ENCODE data around the gene ERVK3-1.
A peak's percentile ranks its signal among the peaks of the same experiment; 100 is the strongest.
"Not testable (repeated sequence)": the region's sequence is repeated elsewhere in the genome, so short reads cannot be mapped to it uniquely, and the experiment has no call there.

The ERVK3-1 gene

GRCh38 chr19:58305065-58305931 lies at the start of gene ERVK3-1:
Gene ERVK3-1 (plus strand): TSS chr19:58305377. CDS start chr19:58312169, 6,792 bp downstream.
- DNase-seq = peak; percentile 99

GRCh38 chr19:58258259-58258658 lies 46.9 kb upstream of the ERVK3-1 start:
- not testable (repeated sequence) for DNase-seq

GRCh38 chr19:58261600-58261967 lies 43.6 kb upstream of the ERVK3-1 start:
- no peak for DNase-seq

GRCh38 chr19:58261968-58262921 lies 42.9 kb upstream of the ERVK3-1 start:
- no peak for DNase-seq

- DNase-seq = no peak
These were observed 42.3 kb upstream of the ERVK3-1 start for GRCh38 chr19:58262922-58263296.

GRCh38 chr19:58265100-58265499 lies 40.1 kb upstream of the ERVK3-1 start:
- DNase-seq = no peak

GRCh38 chr19:58268344-58268743 lies 36.8 kb upstream of the ERVK3-1 start:
- no peak for DNase-seq

- DNase-seq = no peak
These were observed 30.4 kb upstream of the ERVK3-1 start for GRCh38 chr19:58274771-58275201.

- DNase-seq = no peak
These were observed 29.6 kb upstream of the ERVK3-1 start for GRCh38 chr19:58275564-58275963.

GRCh38 chr19:58277197-58277596 lies 28.0 kb upstream of the ERVK3-1 start:
- DNase-seq = no peak

GRCh38 chr19:58277748-58278540 lies 27.2 kb upstream of the ERVK3-1 start:
- DNase-seq = peak; percentile 55

GRCh38 chr19:58278541-58279041 lies 26.6 kb upstream of the ERVK3-1 start, which contains the start of gene ZNF8:
Gene ZNF8 (plus strand): TSS chr19:58278955. CDS start chr19:58279082, 127 bp downstream.
- peak; percentile 99 for DNase-seq

GRCh38 chr19:58279042-58279924 lies 25.9 kb upstream of the ERVK3-1 start:
- DNase-seq = peak; percentile 44

GRCh38 chr19:58279925-58280316 lies 25.3 kb upstream of the ERVK3-1 start:
- DNase-seq = no peak

GRCh38 chr19:58284199-58284598 lies 21.0 kb upstream of the ERVK3-1 start:
- no peak for DNase-seq

GRCh38 chr19:58291943-58292342 lies 13.2 kb upstream of the ERVK3-1 start:
- no peak for DNase-seq

GRCh38 chr19:58294743-58295374 lies 10.3 kb upstream of the ERVK3-1 start:
- DNase-seq = no peak

GRCh38 chr19:58296104-58296503 lies 9.1 kb upstream of the ERVK3-1 start:
- no peak for DNase-seq

GRCh38 chr19:58300620-58301019 lies 4.6 kb upstream of the ERVK3-1 start:
- DNase-seq = no peak

- no peak for DNase-seq
These were observed 922 bp upstream of the ERVK3-1 start for GRCh38 chr19:58304255-58304654.

GRCh38 chr19:58304748-58305064 lies 471 bp upstream of the ERVK3-1 start:
- DNase-seq = no peak

All from inflammatory macrophage treated with lipopolysaccharide for 4 hours (primary cell).